IPS DF 6.9 (cell line): Measurements from ENCODE around the gene COL19A1.
"Not testable (repeated sequence)": the region's sequence is repeated elsewhere in the genome, so short reads cannot be mapped to it uniquely, and the experiment has no call there.

Source experiments
- DNase-seq: peaks from one replicate; pipeline ENCODE4 v3.0.0-alpha.2; 2013; ENCODE audit warnings: low read depth, low spot score
- H3K27ac ChIP-seq: one replicate; pipeline ENCODE4 v1.5.1; 2013; ENCODE audit warnings: low read length, control low read depth
- H3K27me3 ChIP-seq: 2 replicates; pipeline ENCODE4 v1.6.1; 2013; ENCODE audit warnings: mild to moderate bottlenecking, low read length; ENCODE audit not compliant: control insufficient read depth, insufficient read depth
- H3K36me3 ChIP-seq: 2 replicates; pipeline ENCODE4 v1.6.1; 2013; ENCODE audit warnings: low read length; ENCODE audit not compliant: control insufficient read depth, insufficient read depth
- H3K4me1 ChIP-seq: 2 replicates; pipeline ENCODE4 v1.6.1; 2013; ENCODE audit warnings: low read length; ENCODE audit not compliant: control insufficient read depth, insufficient read depth
- H3K4me3 ChIP-seq: 2 replicates; pipeline ENCODE4 v1.5.1; 2013; ENCODE audit warnings: mild to moderate bottlenecking, low read length
- H3K9me3 ChIP-seq: 2 replicates; pipeline ENCODE4 v1.6.1; 2013; ENCODE audit warnings: low read length, inconsistent platforms; ENCODE audit not compliant: control insufficient read depth, insufficient read depth
- WGBS: extraction: QIAGEN DNeasy Blood & Tissue Kit; methylation state at CpG from one replicate; pipeline ENCODE4 v1.1.7; 2013; ENCODE audit warnings: mixed read lengths, missing lambda C conversion rate; ENCODE audit not compliant: insufficient read length, insufficient coverage; 5-methylcytosine and 5-hydroxymethylcytosine counted together

COL19A1 gene

DNA sequence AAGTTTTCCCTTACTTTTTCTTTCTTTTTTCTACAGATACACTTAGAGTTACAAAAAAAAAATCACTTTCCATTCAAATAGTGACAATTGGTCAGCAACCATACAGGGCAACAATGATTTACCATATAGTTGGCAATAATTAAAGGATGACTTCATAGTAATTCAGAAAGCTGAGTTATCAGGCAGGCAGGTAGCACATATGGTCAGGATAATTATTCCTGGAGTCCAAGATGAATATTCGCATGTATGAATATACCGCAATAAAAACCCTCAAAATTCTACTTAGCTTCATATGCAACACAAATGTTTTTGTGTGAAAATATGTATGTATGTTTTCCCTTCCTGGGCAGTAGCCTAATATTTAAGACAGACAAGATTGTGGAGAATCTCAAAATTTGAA is 34.5 kb downstream of the COL19A1 start:
- Histone ChIP-seq H3K4me1 (no peaks in the 10 kb centered on the region), H3K36me3 (no peaks in the 10 kb centered on the region), H3K9me3 (no peaks in the 10 kb centered on the region), H3K4me3 (no peak overlapping the region), H3K27me3 (no peaks in the 10 kb centered on the region), H3K27ac (no peak overlapping the region)
- no CpG with 5 or more reads among the region's 2 CpGs for WGBS
- no peak for DNase-seq

DNA sequence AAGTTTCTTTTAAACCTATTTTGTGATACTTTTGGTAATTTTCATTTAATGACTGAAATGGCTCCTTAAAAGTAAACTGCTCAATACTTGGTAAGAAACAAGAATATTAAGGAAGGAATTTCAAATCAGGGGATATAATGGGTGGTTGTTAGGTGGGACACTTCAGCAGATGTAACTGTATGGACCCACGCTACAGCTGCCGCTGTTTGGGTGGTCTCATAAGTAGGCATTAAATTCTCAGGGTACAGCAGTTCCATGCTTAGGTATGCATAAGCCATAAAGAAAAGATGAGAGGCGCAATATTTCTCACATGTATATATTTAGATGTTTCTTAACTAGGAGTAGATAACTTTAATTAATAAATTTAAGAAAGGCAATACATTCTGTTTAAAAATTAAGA is 35.0 kb downstream of the COL19A1 start:
- Histone ChIP-seq H3K36me3 (no peaks in the 10 kb centered on the region), H3K27me3 (no peaks in the 10 kb centered on the region), H3K27ac (no peak overlapping the region), H3K9me3 (no peaks in the 10 kb centered on the region), H3K4me1 (no peaks in the 10 kb centered on the region), H3K4me3 (no peak overlapping the region)
- no CpG with 5 or more reads among the region's 3 CpGs for WGBS
- no peak for DNase-seq

DNA sequence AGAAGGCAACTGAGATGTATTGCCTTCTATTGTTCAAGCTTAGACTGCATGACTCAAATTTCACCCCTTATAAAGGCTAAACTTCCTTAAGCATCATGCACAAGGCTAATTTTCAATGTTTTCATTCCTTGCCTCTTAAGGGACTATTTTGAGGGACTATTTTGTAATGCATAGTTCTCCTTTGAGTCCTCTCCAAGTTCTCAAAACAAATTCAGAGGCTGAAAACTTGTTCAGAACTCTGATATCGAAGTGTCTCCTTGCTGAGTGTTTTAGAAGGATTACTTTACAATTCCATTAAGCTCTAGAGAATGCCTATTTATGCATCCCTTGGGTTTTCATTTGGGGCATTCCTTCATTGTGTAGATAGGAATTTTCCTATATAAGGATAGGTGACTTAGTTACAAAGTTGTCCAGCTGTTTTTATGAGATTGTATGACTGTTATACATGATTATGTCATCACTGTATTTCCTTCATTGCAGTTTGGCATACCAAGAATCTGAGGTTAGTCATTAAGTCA is 41.7 kb downstream of the COL19A1 start:
- WGBS = no CpG with 5 or more reads among the region's 1 CpG
- Histone ChIP-seq H3K4me3 (no peak overlapping the region), H3K27ac (no peak overlapping the region), H3K4me1 (no peaks in the 10 kb centered on the region), H3K27me3 (no peaks in the 10 kb centered on the region), H3K9me3 (no peaks in the 10 kb centered on the region), H3K36me3 (no peaks in the 10 kb centered on the region)
- no peak for DNase-seq

DNA sequence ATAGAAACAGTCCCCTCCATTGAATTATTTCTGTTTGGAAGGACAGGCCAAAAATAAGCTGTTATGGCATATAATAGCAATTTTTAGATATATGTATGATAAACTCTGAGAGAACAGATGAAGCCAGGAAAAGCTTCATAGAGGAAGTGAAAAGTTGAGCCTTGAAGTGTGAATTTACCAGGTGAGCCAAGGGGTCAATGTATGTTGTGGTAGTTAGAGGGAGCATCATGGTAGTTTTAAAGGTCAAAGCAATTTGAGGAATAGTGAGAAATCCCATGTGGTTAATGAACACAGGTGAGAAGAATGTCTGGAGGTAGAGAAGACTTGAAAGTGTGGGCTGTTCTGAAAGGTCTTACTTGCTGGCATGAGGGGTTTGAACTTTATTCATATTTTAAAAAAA is 47.0 kb downstream of the COL19A1 start:
- Histone ChIP-seq H3K4me1 (no peaks in the 10 kb centered on the region), H3K36me3 (no peaks in the 10 kb centered on the region), H3K9me3 (no peaks in the 10 kb centered on the region), H3K27me3 (no peaks in the 10 kb centered on the region), H3K4me3 (no peak overlapping the region), H3K27ac (no peak overlapping the region)
- DNase-seq = no peak

DNA sequence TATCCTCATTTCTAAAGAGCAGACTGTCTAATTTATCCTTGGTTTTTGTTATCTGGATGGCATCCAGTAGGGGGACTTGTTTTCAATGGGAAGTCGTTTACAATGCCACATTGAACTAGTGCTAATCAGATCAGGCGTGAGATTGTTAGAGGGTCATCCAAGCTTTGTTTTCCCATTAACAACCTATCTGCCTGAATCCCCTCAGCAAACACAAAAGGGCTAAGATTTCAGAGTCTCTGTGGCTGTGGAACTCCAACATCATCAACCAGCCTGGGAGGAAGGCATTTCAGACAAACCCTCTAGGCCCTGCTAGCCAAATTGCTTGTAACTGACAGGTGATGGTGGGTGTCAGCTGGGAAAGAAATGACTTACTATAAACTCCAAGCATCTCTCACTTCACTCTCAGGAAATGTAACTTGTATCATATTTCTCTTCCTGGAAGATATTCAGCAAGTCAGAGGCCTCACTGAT is 47.7 kb downstream of the COL19A1 start:
- H3K9me3 ChIP-seq = no peaks in the 10 kb centered on the region
- H3K36me3 ChIP-seq = no peaks in the 10 kb centered on the region
- DNase-seq = no peak
- H3K4me3 ChIP-seq = no peak overlapping the region
- no peaks in the 10 kb centered on the region for H3K27me3 ChIP-seq
- no peaks in the 10 kb centered on the region for H3K4me1 ChIP-seq
- no peak overlapping the region for H3K27ac ChIP-seq
- no CpG with 5 or more reads among the region's 2 CpGs for WGBS

DNA sequence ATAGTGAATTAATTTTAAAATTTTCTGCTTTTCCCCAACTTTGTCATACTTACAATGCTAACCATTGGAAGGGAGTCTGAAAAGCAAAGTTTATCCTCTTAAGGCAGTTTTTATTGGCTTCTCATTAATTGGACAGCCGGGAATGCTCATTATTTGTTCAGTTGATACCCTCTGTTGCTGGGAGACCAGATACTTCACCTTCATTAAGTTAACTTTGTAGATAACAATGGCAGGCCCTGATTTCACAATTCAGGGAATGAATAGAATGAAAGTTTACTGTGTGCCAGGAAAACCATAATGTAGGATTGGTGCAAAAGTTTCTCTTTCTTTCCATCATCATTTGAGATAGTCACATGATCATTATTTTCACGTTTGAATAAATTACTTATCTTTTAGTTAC is 49.0 kb downstream of the COL19A1 start:
- no peaks in the 10 kb centered on the region for H3K27me3 ChIP-seq
- whole genome bisulfite sequencing = no CpG with 5 or more reads among the region's 2 CpGs
- H3K4me1 ChIP-seq = no peaks in the 10 kb centered on the region
- no peaks in the 10 kb centered on the region for H3K9me3 ChIP-seq
- H3K36me3 ChIP-seq = no peaks in the 10 kb centered on the region
- H3K4me3 ChIP-seq = no peak overlapping the region
- DNase-seq = no peak
- no peak overlapping the region for H3K27ac ChIP-seq

DNA sequence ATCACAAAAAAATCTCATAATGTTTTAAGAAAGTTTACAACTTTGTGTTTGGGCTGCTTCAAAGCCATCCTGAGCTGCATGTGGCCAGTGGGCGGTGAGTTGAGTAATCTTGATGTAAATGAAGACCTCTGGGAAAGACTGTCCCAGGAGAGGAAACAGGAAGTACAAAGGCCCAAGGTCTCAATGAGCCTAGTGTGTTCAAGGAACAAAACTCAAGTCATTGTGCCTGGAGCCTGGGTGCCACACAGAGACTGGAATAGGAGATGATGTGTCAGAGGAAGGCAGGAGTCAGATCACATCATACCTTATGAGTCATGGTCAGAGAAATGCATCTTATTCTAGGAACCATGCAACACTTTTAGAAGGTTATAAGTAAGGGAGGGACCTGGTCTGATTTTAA is 51.5 kb downstream of the COL19A1 start:
- no peaks in the 10 kb centered on the region for H3K36me3 ChIP-seq
- H3K4me1 ChIP-seq = no peaks in the 10 kb centered on the region
- no peak overlapping the region for H3K4me3 ChIP-seq
- no peak for DNase-seq
- no peaks in the 10 kb centered on the region for H3K9me3 ChIP-seq
- no peaks in the 10 kb centered on the region for H3K27me3 ChIP-seq
- no peak overlapping the region for H3K27ac ChIP-seq
- WGBS = no CpG with 5 or more reads among the region's 1 CpG

DNA sequence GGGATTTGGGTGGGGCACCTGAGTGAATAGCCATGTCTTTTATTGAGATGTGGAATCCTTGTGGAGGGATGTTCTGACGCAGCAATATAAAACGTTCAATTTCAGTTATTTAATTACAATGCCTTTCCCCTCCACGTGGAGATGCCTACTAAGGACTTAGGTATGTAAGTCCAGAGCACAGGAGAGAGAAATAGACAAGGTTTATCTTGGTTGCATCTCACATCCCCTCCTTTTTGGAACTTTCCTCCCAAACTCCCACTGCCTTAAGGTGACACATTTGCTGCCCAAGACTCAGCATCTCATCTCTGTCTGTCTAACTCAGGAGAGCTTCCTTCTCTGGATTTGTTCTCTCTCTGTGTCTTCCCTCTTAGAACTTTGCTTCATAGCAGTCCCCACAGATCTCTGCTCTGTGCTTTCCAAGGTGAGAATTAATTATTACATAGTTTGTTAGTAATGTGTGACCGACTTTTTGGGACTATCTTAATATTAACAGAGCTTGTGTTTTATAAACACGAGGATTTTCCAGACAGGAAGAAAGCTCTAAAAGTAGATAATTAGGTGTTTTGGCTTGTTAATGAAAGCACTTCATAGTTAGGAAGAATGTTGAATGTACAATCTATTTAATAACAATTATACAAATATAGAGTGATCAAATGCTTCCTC is 52.6 kb downstream of the COL19A1 start:
- no CpG with 5 or more reads among the region's 5 CpGs for WGBS
- Histone ChIP-seq H3K4me3 (no peak overlapping the region), H3K27me3 (no peaks in the 10 kb centered on the region), H3K9me3 (no peaks in the 10 kb centered on the region), H3K27ac (no peak overlapping the region), H3K36me3 (no peaks in the 10 kb centered on the region), H3K4me1 (no peaks in the 10 kb centered on the region)
- DNase-seq = no peak

DNA sequence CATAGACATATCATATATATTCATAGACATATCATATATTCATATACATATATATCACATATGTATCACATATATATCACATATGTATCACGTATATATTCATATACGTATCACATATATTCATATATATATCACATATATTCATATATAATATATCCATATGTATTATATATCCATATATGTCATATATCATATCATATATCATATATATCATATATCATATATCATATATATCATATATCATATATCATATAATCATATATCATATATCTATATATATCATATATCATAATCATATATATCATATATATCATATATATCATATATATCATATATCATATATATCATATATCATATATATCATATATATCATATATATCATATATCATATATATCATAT is 54.7 kb downstream of the COL19A1 start:
- not testable (repeated sequence) for H3K9me3 ChIP-seq, H3K4me1 ChIP-seq, H3K27ac ChIP-seq, H3K4me3 ChIP-seq, DNase-seq, H3K36me3 ChIP-seq, H3K27me3 ChIP-seq
- WGBS = 100% methylated on average over 2 of the region's 2 CpGs

DNA sequence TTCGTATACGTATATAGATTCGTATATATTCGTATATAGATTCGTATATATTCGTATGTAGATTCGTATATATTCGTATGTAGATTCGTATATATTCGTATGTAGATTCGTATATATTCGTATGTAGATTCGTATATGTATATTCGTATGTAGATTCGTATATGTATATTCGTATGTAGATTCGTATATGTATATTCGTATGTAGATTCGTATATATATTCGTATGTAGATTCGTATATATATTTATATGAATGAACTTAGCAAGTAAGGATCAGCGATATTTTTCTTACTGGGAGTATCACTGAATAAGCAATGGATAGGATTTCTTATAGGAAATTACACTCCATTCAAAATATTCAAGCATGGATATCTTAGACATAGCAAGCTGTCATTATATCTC is 55.3 kb downstream of the COL19A1 start:
- H3K27ac ChIP-seq, H3K4me3 ChIP-seq, H3K4me1 ChIP-seq, H3K36me3 ChIP-seq, H3K27me3 ChIP-seq, DNase-seq, H3K9me3 ChIP-seq: not testable (repeated sequence)
- over 99% methylated on average over 22 of the region's 22 CpGs for WGBS

DNA sequence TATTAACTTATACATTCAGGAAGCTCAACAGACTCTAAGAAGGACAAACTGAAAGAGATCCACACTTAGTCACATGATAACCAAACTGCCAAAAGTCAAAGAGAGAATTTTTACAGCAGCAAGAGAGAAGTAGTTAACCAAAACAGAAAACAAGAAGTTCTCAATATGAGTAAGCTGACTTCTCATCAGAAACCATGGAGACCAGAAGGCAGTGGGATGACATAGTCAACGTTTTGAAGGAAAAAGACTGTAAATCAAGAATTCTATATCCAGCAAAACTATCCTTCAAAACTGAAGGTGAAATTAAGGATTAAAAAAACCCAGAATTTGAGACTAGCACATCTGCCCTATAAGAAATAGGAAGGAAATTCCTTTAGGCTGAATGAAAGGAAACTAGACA is 60.4 kb downstream of the COL19A1 start:
- Histone ChIP-seq H3K27ac (no peak overlapping the region), H3K36me3 (no peaks in the 10 kb centered on the region), H3K27me3 (no peaks in the 10 kb centered on the region), H3K4me3 (no peak overlapping the region), H3K9me3 (no peaks in the 10 kb centered on the region), H3K4me1 (no peaks in the 10 kb centered on the region)
- no CpG with 5 or more reads among the region's 1 CpG for WGBS
- no peak for DNase-seq
